Activated CD4-positive, alpha-beta T cell treated with anti-CD3 and anti-CD28 coated beads, Interleukin-2, amount 50 U/mL, for 48 hours (primary cell): Measurements from ENCODE around the gene SLC16A9.

Experiments used
- DNase-seq, 2 experiments: peaks; one replicate each; pipeline ENCODE4 v3.0.0-alpha.2; 2020

The SLC16A9 gene

DNA sequence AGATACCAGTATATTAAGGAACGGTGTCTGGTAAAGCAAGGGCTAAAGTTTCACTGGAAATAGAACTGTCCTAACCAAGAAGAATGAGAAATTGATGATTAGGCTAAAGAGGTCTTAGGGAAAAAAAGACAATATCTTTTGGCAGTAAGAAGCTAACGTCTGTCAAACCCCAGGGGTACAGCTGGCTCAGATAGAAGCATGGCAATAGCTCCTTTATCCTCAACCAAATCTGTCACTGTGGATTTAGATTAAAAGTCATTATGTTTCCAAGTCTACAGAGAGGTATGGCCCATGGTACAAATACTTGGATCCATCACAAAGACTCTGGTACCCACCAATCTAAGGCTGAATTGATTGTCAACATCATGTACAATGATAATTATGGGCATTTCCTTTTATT is 8.6 kb upstream of the SLC16A9 start:
- DNase-seq = no peak

DNA sequence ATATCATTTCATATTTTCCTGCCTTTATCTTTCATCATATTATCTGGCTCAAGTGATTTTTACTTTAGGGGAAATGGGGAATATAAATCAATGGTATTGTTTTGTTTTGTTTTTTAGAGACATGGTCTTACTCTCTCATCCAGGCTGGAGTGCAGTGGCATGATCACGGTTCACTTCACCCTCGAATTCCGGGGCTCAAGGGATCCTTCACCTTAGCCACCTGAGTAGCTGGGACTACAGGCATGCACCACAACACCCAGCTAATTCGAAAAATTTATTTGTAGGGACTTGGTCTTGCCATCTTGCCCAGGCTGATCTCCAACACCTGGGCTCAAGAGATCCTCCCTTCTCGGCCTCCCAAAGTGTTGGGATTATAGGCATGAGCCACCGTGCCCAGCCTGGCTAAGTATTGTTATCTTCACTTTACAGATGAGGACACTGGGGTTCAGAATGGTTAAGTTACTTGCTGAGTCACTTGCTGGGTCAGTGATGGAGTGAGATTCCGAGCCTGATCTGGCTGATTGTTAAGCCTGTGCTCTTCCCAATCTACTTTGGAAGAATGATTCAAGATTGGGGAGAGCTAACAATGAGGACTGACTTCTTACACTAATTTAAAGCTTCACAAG is 3.7 kb upstream of the SLC16A9 start:
- DNase-seq = no peak

DNA sequence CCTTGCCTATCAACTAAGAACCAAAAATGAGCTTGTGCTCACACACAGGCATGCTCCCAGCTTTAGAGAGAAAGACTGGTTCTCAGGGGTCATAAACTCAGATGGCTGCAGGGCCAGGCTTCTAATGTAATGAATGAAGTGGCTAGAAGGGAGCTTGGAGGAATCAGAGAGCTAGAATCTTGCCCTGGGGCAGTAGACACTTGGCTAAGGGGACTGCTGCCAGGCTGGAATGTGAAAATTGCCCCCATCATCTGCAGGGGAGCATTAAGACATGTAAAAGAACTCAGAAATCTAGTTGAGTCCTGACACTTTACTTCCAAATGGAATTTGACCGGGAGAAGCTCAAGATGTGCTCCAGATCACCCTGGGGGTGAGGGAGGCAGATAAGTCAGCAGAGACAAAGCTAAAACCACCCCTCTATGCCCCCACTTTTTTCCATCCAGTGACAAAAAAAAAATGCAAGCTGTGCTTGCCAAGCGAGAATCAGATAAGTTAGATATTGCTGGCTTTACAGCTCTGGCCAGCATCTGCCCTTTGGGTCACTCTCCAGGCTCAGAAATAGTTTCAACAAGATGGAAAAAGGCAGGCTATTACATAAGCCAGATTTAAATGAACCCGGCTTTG is 2.3 kb upstream of the SLC16A9 start:
- no peak for DNase-seq

DNA sequence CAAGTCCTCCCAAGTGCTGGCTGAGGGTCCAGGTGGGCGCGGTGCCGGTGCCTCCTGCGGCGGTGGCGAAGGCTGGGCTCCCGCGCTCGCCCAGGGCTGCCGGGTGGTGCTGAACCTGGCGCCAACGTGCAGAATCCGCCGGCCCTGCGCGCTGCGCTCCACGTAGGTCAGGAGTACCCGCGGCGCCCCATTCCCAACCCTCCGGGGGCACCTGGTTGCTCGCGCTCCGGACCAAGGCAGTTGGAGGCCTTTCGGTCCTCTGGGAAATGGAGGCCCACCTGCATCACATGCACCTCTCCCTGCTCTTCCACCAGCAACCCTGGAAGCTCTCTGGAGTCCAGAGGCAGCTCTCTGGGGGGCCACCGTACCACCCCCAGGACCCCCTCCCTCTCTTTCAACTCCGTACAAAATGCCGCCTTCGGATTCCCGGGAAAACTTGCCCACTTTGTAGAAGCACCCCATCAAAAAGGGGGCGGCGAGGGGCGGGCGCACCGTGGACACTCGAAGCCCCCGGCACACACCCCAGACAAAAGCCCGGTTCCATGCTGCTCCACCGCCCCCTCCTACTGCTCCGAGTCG is 745 bp downstream of the SLC16A9 start:
- DNase-seq = peak; percentile 8 to 19

DNA sequence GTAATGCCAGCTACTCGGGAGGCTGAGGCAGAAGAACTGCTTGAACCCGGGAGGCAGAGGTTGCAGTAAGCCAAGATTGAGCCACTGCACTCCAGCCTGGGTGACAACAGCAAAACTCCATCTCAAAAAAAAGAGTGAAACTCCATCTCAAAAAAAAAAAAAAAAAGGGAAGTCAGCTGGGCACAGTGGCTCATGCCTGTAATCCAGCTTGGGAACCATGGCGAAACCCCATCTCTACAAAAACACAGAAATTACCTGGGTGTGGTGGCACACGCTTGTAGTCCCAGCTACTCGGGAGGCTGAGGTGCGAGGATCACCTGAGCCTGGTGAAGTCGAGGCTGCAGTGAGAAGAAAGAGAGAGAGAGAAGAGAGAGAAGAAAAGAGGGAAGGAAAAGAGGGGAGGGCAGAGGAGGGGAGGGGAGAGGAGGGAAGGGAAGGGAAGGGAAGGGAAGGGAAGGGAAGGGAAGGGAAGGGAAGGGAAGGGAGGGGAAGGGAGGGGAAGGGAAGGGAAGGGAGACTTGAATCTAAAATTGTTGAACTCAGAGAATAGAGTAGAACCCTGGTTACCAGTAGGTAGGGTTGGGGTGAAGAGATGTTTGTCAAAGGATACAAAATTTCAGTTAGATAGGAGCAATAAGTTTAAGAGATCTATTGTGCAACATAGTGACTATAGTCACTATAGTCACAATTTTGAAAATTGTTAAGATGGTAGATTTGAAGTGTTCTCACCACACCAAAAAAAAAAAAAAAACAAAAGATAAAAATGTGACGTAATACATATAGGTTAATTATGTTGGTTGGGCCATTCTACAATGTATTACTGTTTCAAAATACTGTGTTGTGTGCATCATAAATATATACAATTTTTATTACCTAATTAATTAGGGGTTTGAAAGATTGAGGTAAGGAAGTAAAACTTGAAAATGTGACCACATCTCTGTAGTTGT is 2.5 kb downstream of the SLC16A9 start:
- no peak for DNase-seq

DNA sequence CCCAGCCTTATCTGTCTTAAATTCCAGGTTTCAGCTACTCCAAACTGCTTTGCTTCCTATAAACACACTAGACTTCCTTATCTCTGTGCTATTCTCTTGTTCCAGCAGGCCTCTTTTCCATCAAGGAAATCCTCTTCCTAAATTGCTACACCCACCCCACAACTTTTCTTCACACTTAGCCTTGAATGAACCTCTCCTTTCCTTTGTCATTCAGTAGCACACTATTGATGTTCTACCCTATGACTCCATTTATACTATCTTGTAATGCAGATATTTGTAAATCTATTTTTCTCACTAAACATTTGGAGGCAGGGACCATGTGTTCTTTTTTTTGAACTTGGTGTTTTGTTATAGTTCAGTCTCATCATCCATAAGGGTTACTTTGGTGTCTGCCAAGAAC is 3.7 kb downstream of the SLC16A9 start:
- DNase-seq = no peak

DNA sequence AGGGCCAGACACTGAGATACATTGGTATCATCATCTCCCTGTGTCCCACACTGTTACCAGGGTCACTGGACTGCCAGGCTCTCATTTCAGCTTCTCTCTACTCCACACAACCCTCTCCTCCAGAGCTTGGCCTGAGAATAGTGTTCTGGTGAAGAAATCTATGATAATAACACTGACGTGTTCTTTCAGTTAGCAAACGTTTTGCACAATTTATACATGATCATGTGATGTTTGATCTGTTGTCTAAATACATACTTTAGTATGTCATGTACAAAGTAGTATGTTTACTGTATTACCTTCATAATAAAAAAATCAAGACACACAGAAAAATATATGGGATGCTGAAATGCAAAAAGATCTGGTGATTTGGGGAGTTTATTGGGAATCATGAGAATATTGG is 5.0 kb downstream of the SLC16A9 start:
- no peak for DNase-seq

DNA sequence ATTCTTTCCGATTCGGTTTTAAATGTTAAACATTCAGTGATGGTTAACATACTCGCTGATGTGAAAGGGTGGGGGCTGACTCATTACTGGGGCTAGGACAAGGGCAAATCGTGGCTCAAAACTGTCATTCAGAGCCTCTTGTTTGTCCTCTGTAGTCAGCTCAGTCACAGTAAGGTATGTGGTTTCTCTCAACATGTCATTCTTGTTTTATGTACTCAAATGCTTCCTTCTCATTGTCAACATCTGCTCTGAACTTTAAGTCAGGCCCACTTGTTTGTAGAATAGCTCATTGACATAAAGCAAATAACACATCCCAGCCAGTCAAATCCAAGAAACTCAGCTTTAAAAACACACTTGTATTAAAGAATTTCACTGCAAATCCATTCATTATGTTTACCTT is 7.3 kb downstream of the SLC16A9 start:
- DNase-seq = no peak

DNA sequence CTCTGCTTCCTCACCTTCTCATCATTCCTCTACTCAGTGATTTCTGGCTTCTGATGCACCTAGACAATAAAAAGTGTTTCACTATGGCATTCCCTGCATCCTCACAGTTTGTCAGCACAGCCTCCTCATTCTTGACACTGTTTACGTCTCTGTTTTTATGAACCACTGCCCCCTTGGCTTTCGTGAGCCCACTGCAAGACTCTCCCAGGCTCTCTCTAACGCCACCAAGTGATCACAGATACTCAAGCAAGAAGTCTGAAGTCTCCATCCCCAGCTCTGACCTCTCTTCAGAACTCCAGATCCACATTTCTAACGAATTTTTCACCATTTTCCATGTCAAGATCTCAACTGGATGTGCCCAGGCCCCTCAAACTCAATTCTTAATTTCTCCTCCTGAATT is 8.9 kb downstream of the SLC16A9 start:
- no peak for DNase-seq

DNA sequence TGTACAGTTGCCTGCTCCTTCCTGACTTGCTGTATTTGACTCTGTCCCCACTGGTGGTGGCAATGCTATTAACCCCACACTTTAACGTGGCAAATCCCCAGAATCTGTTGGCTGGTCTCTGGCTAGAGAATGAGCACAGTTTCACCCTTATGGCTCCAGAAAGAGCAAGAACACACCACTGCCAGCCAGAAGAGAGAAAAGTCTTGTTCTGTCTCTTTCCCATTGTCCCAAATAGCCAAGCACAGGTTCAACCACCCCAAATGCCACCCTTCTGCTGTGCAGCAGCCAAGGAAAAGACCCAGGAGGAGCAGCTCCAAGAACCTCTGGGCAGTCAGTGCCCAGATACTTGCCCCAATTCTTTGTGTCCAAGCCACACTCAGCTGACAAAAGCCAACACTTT is 11.3 kb downstream of the SLC16A9 start:
- DNase-seq = no peak

DNA sequence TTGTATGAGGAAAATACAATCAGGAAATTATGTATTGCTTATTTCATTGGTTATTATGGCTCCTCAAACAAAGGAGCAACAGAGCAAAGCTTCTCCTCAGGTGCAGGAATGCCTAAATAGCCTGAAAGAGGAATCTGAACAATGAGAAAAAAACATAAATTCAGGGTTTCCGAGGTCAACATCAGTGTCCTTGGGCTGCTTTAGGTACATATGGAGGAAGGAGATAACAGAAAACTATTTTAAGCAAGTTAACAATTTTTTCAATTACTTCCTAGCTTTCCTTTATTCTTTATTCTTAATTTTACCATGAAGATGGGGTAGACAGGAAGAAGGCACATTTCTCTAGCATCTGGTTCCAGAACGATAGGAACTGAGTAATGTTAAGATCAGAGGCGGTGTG is 14.0 kb downstream of the SLC16A9 start:
- DNase-seq = no peak

DNA sequence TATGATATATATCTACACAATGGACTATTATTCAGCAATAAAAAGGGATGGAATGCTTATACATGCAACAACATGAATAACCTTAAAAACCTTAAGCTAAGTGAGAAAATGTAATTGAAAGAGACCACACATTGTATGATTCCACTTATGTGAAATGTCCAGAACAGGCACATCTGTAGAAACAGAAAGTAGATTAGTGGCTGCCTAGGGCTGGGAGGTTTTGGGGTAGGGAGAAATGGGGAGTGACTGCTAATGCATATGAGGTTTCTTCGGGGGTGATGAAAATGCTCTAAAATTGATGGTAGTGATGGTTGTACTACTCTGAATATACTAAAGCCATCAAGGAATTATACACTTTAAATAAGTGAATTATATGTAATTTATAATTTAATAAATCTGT is 14.7 kb downstream of the SLC16A9 start:
- no peak for DNase-seq

DNA sequence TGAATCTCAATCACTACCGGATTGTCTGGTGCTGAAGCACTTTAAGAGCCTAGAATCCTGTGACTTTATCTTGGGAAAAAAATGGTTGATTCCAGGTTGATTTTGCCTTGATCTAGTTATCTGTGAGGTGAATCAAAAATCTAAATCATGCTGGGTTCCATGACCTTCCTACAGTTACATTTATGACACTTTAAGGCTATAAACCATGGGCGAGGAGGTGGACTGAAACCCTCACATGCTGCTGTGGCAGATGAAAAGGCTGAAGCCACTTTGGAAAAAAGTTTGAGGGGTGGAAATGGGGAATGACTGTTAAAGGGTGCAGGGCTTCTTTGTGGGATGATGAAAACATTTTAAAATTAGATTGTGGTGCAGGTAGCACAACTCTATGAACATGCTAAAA is 17.5 kb downstream of the SLC16A9 start:
- DNase-seq = no peak

DNA sequence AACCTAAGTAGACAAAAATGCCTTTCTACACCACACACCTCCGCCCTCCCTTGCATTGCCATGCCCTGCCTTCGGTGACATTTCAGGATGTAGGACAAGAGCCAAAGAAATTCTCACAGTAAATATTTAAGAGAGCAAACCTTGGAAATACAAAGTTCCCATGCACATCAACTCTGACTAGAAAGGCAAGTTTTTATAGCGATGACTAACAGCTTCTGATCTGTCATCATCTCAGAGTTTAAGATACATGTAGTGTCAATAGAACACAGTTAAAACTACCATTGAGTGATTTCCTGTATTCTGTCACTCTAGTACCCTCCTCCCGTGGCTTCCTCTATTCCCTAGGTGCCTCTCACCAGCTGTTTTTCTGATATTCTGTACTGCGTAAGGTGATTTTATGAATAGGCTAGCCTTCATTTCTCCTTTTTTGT is 20.7 kb downstream of the SLC16A9 start:
- DNase-seq = no peak

DNA sequence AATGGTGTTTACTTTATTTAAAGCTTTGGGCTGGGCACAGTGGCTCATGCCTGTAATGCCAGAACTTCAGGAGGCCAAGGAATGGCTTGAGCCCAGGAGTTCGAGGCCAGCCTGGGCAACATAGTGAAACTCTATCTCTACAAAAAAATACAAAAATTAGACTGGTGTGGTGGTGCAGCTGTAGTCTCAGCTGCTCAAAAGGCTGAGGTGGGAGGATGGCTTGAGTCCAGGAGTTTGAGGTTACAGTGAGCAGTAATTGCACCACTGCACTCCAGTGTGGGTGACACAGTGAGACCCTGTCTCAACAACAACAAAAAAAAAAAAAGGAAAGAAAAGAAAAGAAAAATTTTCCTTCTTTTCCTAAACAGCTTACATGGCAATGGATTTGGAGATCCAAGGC is 22.0 kb downstream of the SLC16A9 start:
- DNase-seq = no peak

DNA sequence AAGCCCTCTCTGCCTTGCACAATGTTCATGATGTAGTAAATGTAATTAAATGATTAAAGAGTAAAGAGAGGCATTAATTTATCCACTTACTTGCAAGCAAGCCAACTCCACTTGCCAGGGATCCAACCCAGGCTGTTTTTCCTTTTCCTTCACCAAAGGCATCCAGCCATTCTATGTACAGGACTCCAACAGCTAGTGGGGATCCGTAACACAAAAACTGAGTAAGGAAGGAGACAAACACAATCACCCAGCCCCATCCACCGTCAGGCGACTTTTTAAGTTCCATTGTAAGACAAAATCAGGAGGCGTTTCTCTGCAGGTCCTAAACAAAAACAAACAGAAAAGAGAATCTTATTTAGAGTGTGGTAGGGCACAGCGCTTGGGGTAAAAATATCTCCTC is 25.6 kb downstream of the SLC16A9 start:
- DNase-seq = no peak

DNA sequence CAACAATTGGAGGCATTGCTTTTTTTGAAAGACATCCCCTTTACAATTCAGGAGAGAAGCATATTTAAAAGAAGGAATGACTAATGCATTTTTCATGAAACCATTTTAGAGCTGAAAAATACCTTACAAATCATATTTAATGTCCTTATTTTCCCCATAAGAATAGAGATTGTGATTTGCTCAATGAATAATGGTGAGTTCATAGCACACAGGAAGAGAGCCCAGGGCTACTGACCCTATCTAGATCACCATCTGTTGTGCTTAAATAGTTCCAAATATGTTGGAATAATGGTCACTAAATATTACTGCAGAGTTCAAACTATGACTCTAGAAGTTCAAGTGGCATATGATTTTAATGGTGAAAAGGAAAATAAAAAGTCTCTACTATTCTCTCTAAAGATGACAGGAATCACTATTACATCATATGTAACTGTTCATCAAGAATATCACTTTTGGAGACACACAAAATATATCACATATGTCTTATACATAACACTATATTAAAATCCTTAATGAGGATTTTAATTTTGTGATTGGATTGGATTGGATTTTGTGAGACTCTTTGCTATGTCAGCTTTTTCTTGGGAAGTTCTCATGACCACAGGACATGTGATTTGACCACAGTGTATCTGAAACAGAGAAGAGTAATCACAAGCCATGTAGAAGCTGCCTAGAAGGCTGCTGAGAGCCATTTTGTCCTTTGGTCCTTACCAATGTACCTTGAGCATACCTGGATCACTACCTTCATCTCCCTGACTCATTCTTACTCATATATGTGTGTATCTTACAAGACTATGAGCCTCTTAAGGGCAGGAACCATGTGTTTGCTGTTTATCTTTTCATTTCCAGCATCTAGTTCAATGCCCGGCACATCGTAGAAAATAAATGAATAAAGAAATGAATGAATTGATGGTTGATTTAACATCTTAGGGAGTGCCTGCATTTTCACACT is 26.4 kb downstream of the SLC16A9 start:
- no peak for DNase-seq

DNA sequence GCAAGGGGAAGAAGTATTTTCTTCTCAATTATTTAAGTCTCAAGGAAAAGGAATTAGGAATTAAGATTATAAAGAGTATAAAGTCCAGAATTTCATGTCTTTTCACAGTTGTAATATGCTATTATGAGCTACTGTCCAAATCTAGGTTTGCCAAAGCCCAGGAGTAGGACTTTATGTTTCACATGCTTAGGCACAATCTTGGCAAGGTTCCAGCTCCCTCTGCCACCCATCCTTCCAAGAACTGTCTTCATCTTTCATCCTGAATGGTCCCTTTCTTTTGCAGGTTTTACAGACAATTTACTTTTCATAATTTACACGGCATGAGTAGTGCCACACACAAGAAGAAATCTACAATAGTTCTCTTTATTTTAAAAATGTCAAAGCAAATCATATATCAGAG is 29.5 kb downstream of the SLC16A9 start:
- no peak for DNase-seq

DNA sequence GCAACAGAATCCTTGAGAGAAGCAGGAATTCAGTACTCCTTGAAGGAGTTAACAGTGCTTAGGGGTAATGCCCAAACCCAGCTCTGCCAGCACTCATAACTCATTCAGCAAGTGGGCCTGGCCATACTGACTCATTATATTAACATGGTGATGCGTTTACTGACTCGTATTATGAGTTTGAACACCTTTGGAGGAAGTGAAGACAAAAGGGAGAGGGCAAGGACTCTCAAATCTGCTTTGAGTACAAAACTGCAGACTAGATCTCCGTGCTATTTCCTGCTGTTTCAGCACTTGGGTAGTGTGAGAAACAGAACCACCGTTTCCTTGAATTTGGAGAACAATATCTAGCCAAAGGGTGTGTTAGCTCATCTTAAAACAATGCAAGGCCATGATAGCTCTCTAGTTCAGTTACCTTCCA is 30.8 kb downstream of the SLC16A9 start:
- no peak for DNase-seq

DNA sequence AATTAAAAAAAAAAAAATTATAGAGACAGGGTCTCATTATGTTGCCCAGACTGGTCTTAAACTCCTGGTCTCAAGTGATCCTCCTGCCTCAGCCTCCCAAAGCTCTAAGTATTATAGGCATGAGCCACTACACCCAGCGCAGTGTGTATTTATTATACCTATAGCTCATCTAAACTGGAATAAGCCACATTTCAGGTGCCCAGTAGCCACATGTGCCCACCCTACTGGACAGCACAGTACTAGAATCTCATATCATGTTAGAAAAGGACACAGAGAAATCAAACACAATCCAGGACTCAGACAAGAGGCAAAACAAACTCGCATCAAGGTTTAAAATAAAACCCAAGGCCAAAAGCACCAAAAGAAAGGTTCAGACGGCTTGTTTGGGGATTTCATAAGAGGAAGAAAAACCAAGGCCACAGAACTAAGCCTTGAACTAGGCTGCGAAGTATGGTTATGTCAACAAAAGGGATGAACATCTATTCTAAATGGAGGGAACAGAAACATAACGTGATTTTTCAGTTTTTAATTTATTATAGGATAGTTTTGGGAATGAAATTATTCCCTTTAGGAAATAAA is 32.3 kb downstream of the SLC16A9 start:
- DNase-seq = no peak

DNA sequence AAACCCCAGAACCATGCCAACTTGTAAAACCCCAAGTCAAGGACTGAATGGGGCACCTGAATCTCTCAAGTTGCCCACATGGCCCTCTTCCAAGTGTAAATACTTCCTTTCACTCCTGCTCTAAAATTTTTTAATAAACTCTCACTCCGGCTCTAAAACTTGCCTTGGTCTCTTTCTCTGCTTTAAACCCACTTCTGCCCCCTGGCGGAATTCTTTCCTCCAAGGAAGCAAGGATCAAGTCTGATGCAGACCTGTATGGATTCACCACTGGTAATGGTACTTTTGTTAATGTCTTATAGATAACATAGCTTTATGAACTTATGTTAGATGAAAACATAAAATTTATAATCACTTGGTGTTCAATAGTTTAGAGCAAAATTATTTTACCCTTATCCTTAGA is 33.8 kb downstream of the SLC16A9 start:
- DNase-seq = no peak

DNA sequence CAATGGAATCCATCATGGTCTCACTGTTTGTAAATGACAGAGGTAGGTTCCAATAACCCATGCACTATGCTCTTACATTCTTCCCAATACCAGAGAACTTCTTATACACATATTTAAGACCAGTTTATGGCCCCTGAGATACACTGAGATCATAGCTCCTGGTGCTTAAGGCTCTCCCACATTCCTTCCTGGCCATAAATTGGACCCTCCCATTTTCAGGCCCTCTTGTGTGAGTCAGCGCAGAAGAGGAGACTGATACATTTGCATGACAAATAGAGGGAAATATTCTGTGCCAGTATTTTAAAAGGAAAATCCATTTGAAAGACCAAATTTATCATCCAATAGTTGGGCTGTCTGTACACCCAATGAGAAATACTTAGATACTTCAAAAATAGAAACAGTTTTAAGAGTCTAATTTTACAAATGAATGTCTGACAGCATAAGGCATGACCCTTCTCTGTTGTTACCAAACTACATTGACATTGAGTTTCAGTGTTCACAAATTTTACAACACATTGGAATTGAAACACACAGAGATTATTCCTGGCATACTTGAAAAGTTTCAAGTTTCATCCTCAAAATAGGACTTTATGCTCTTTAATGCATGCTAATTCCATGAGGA is 35.3 kb downstream of the SLC16A9 start:
- DNase-seq = no peak
